Liver (tissue), 9 donors: ENCODE results near the gene WIPI1. TPM values are rescaled to one million over a fixed set of nuclear protein-coding genes. Genes with fewer than 3 reads are reported as not detected.

ENCODE experiments used
- DNase-seq: peaks from one replicate; pipeline ENCODE4 v3.0.0-alpha.2; 2017; ENCODE audit warnings: low spot score
- H3K27ac ChIP-seq, 2 donors: one replicate each; pipeline ENCODE4 v1.7.0; 2013; ENCODE audit warnings: inconsistent platforms in 2 of 2, low read length in 2 of 2, control low read depth in 1 of 2, low read depth in 1 of 2, mild to moderate bottlenecking in 1 of 2
- H3K27me3 ChIP-seq, 4 donors: one replicate each; pipeline versions ENCODE4 v1.6.1 to v1.7.0; 2013; ENCODE audit warnings: low read length in 3 of 4, inconsistent platforms in 1 of 4, mild to moderate bottlenecking in 1 of 4, moderate library complexity in 1 of 4; ENCODE audit not compliant: control insufficient read depth in 4 of 4, insufficient read depth in 4 of 4
- H3K36me3 ChIP-seq, 4 donors: one replicate each; pipeline versions ENCODE4 v1.6.1 to v1.7.0; 2013; ENCODE audit warnings: low read length in 3 of 4, mild to moderate bottlenecking in 3 of 4, low read depth in 1 of 4, moderate library complexity in 1 of 4; ENCODE audit not compliant: control insufficient read depth in 4 of 4, insufficient read depth in 3 of 4
- H3K4me1 ChIP-seq, 4 donors: one replicate each; pipeline versions ENCODE4 v1.6.1 to v1.7.0; 2013; ENCODE audit warnings: low read length in 3 of 4, mild to moderate bottlenecking in 3 of 4, moderate library complexity in 1 of 4; ENCODE audit not compliant: control insufficient read depth in 4 of 4, insufficient read depth in 4 of 4
- H3K4me3 ChIP-seq, 3 donors: one replicate each; pipeline versions ENCODE4 v1.6.1 to v1.7.0; 2013; ENCODE audit warnings: low read length in 3 of 3, control low read depth in 1 of 3, low read depth in 1 of 3, mild to moderate bottlenecking in 1 of 3
- H3K9ac ChIP-seq, 2 donors: one replicate each; pipeline ENCODE4 v1.7.0; 2013; ENCODE audit warnings: low read length in 2 of 2, mild to moderate bottlenecking in 2 of 2, moderate library complexity in 2 of 2, control low read depth in 1 of 2, low read depth in 1 of 2
- H3K9me3 ChIP-seq, 4 donors: one replicate each; pipeline versions ENCODE4 v1.6.1 to v1.7.0; 2013; ENCODE audit warnings: low read length in 3 of 4; ENCODE audit not compliant: control insufficient read depth in 4 of 4
- ATF3 ChIP-seq: IDR thresholded peaks from 2 replicates; pipeline ENCODE4 v1.6.1; 2016; ENCODE audit warnings: antibody characterized with exemption
- CTCF ChIP-seq: fragments of 150-350 bp; IDR thresholded peaks from 2 replicates; pipeline ENCODE4 v1.5.1; 2017; ENCODE audit warnings: improper control_type of control experiment, low read depth, low read length; ENCODE audit not compliant: missing input control
- EGR1 ChIP-seq, 2 donors: IDR thresholded peaks; 2 replicates each; pipeline ENCODE4 v1.6.1; 2016 to 2018; ENCODE audit warnings: antibody characterized with exemption in 2 of 2, low read depth in 2 of 2
- FOXA1 ChIP-seq: IDR thresholded peaks from 2 replicates; pipeline ENCODE4 v1.6.1; 2016; ENCODE audit warnings: antibody characterized with exemption
- FOXA2 ChIP-seq: IDR thresholded peaks from 2 replicates; pipeline ENCODE4 v1.6.1; 2016; ENCODE audit warnings: antibody characterized with exemption
- GABPA ChIP-seq, 2 donors: IDR thresholded peaks in 1 of 2; conservative IDR thresholded peaks in 1 of 2; 2 replicates each; pipeline ENCODE4 v1.6.1; 2016; ENCODE audit warnings: antibody characterized with exemption in 2 of 2, mild to moderate bottlenecking in 1 of 2, moderate library complexity in 1 of 2
- HNF4A ChIP-seq, 2 donors: conservative IDR thresholded peaks; 2 replicates each; pipeline ENCODE4 v1.6.1; 2016; ENCODE audit warnings: antibody characterized with exemption in 2 of 2, mild to moderate bottlenecking in 2 of 2
- HNF4G ChIP-seq: IDR thresholded peaks from 2 replicates; pipeline ENCODE4 v1.6.1; 2016; ENCODE audit warnings: antibody characterized with exemption
- JUND ChIP-seq, 2 donors: IDR thresholded peaks; 2 replicates each; pipeline ENCODE4 v1.6.1; 2016; ENCODE audit warnings: antibody characterized with exemption in 2 of 2
- MAX ChIP-seq: IDR thresholded peaks from 2 replicates; pipeline ENCODE4 v1.6.1; 2016; ENCODE audit warnings: antibody characterized with exemption
- NR2F2 ChIP-seq: IDR thresholded peaks from 2 replicates; pipeline ENCODE4 v1.6.1; 2016; ENCODE audit warnings: antibody characterized with exemption
- RAD21 ChIP-seq, 2 donors: IDR thresholded peaks; 2 replicates each; pipeline ENCODE4 v1.6.1; 2016; ENCODE audit warnings: antibody characterized with exemption in 2 of 2, mild to moderate bottlenecking in 2 of 2
- REST ChIP-seq: IDR thresholded peaks from 2 replicates; pipeline ENCODE4 v1.6.1; 2016; ENCODE audit warnings: antibody characterized with exemption, mild to moderate bottlenecking
- RXRA ChIP-seq, 2 donors: IDR thresholded peaks; 2 replicates each; pipeline ENCODE4 v1.6.1; 2017 to 2018; ENCODE audit warnings: antibody characterized with exemption in 2 of 2, mild to moderate bottlenecking in 1 of 2
- SP1 ChIP-seq: IDR thresholded peaks from 2 replicates; pipeline ENCODE4 v1.6.1; 2018; ENCODE audit warnings: antibody characterized with exemption, mild to moderate bottlenecking
- TAF1 ChIP-seq: conservative IDR thresholded peaks from 2 replicates; pipeline ENCODE4 v1.6.1; 2016; ENCODE audit warnings: antibody characterized with exemption, mild to moderate bottlenecking
- YY1 ChIP-seq: IDR thresholded peaks from 2 replicates; pipeline ENCODE4 v1.6.1; 2016; ENCODE audit warnings: antibody characterized with exemption, mild to moderate bottlenecking
- ZBTB33 ChIP-seq: IDR thresholded peaks from 2 replicates; pipeline ENCODE4 v1.6.1; 2016; ENCODE audit warnings: antibody characterized with exemption
- WGBS: extraction: QIAGEN DNeasy Blood & Tissue Kit; methylation state at CpG from one replicate; pipeline ENCODE4 v1.1.7; 2013; 5-methylcytosine and 5-hydroxymethylcytosine counted together
- polyA plus RNA-seq, 2 donors: library from polyadenylated mRNA; stranded (reverse) in 1 of 2; unstranded in 1 of 2; fragments of 200-250 nt in 1 of 2; fragments of >200 nt in 1 of 2; fragmentation: Nextera tagmentation in 1 of 2; extraction: Ambion mirVana in 1 of 2; gene quantifications; one replicate each; pipeline versions ENCODE4 v1.2.1 to v1.2.3, GENCODE V29; 2013 to 2015
- total RNA-seq, 2 donors: library from RNA; depleted of rRNA; stranded (reverse); fragments of >200 nt; gene quantifications; one replicate each; pipeline ENCODE4 v1.2.3, GENCODE V29; 2014
- donor health status: healthy.
- donor health status: healthy.
- donor health status: healthy.
- donor health status: healthy.
- donor health status: healthy.

The WIPI1 gene
- total and polyA plus RNA-seq, 4 donors: 21.1 to 48.6 (median 29.8) TPM

GRCh38 chr17:68433211-68433610, 24.1 kb downstream of the WIPI1 start:
- no peak overlapping the region for H3K9ac ChIP-seq
- H3K4me3 ChIP-seq: no peak overlapping the region
- H3K27me3 ChIP-seq: no peaks in the 10 kb centered on the region
- peaks cover 2 to 42% (median 22%) of the 10 kb centered on the region in 4 donors for H3K36me3 ChIP-seq
- DNase-seq: no peak
- H3K27ac ChIP-seq: no peak overlapping the region
- H3K9me3 ChIP-seq: no peaks in the 10 kb centered on the region
- TF ChIP-seq FOXA2 (no peak), TAF1 (no peak), HNF4A (conservative IDR thresholded peaks at IDR 0.05) (no peak), RXRA (IDR thresholded peaks at IDR 0.05) (no peak), ZBTB33 (no peak), CTCF (no peak)
- peaks cover 0 to 24% (median 14%) of the 10 kb centered on the region in 4 donors for H3K4me1 ChIP-seq
- WGBS: 95% methylated on average over 9 of the region's 9 CpGs

- H3K9ac ChIP-seq: no peak overlapping the region
- peaks cover 2 to 42% (median 24%) of the 10 kb centered on the region in 4 donors for H3K36me3 ChIP-seq
- no peak for TF ChIP-seq RXRA (IDR thresholded peaks at IDR 0.05)
- no peak for TF ChIP-seq HNF4G
- TF ChIP-seq JUND (IDR thresholded peaks at IDR 0.05): no peak
- no peak for TF ChIP-seq SP1
- TF ChIP-seq ATF3: no peak
- no peak for TF ChIP-seq HNF4A (conservative IDR thresholded peaks at IDR 0.05)
- TF ChIP-seq MAX: no peak
- no peak for TF ChIP-seq EGR1 (IDR thresholded peaks at IDR 0.05; ENCODE audit: low read depth in 2 of 2)
- TF ChIP-seq REST: no peak
- no peak for TF ChIP-seq TAF1
- no peak for TF ChIP-seq GABPA (IDR thresholded peaks at IDR 0.05 in 1 of 2, conservative IDR thresholded peaks at IDR 0.05 in 1 of 2)
- no peak for TF ChIP-seq CTCF
- TF ChIP-seq FOXA1: no peak
- no peak for TF ChIP-seq NR2F2
- no peak for TF ChIP-seq ZBTB33
- TF ChIP-seq RAD21 (IDR thresholded peaks at IDR 0.05): no peak
- no peak for TF ChIP-seq FOXA2
- no peak for TF ChIP-seq YY1
- H3K27ac ChIP-seq: no peak overlapping the region
- peaks cover 0 to 20% (median 8%) of the 10 kb centered on the region in 4 donors for H3K4me1 ChIP-seq
- H3K27me3 ChIP-seq: no peaks in the 10 kb centered on the region
- no peaks in the 10 kb centered on the region for H3K9me3 ChIP-seq
- WGBS: 96% methylated on average over 14 of the region's 14 CpGs
- DNase-seq: no peak
- no peak overlapping the region for H3K4me3 ChIP-seq
These were observed 25.0 kb downstream of the WIPI1 start for GRCh38 chr17:68432086-68432864.
